A172 (cell line): Measurements from ENCODE around the gene UNC5B. TPM values are rescaled to one million over a fixed set of nuclear protein-coding genes. Genes with fewer than 3 reads are reported as not detected.
"Not testable (repeated sequence)": the region's sequence is repeated elsewhere in the genome, so short reads cannot be mapped to it uniquely, and the experiment has no call there.

Source experiments
- DNase-seq: peaks from one replicate; pipeline ENCODE4 v3.0.0-alpha.2; 2015; ENCODE audit warnings: low spot score
- total RNA-seq: library from RNA; depleted of rRNA; stranded (reverse); fragments of >200 nt; shearing (Covaris generic); gene quantifications from 2 replicates; pipeline ENCODE4 v1.2.3, GENCODE V29; 2014

Gene UNC5B
- total RNA-seq, 1 experiment from 2014 or later = 4.6 TPM

DNA sequence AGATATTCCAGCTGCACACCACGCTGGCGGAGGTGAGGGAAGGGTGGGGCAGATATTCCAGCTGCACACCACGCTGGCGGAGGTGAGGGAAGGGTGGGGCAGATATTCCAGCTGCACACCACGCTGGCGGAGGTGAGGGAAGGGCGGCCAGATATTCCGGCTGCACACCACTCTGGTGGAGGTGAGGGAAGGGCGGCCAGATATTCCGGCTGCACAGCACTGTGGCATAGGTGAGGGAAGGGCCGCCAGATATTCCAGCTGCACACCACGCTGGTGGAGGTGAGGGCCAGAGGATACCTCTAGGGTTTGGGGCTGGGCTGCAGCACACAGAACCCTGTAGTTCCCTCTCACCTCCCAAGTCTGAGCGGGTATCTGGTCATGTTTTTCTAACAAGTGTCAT is 84.4 kb downstream of the UNC5B start:
- DNase-seq = not testable (repeated sequence)

GRCh38 chr10:71297343-71297742 is 85.0 kb downstream of the UNC5B start:
- DNase-seq = no peak

- DNase-seq = no peak
Observed at GRCh38 chr10:71299071-71299785, 86.9 kb downstream of the UNC5B start.

GRCh38 chr10:71300555-71301370 is 88.4 kb downstream of the UNC5B start:
- no peak for DNase-seq

DNA sequence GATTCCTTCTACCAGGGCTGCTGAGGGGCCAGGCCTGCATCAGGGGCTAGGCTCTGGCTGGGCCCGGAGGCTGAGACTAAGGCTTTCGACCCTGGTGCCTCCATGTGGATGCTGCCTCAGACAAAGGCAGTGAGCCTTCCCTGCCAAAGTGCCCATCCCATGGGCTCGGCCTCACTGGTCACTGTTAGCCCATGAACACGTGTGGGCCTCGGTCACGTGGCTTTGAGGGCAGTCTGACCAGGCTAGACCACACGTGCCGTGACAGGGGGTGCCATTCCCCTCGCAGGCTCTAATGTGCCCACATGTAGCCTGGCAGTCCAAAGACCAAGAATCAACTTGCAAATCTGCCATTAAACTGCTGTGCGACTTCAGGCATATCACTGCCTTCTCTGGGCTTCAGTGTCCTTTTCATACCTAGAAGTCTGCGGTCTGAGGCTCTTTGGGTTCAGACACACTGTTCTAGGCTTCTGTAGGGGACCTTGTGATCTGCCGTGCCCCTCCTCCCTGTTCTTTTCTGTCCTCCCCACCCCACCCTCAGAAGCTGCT is 89.1 kb downstream of the UNC5B start:
- DNase-seq = no peak

- DNase-seq = no peak
Observed at GRCh38 chr10:71302451-71302850, 90.1 kb downstream of the UNC5B start.

DNA sequence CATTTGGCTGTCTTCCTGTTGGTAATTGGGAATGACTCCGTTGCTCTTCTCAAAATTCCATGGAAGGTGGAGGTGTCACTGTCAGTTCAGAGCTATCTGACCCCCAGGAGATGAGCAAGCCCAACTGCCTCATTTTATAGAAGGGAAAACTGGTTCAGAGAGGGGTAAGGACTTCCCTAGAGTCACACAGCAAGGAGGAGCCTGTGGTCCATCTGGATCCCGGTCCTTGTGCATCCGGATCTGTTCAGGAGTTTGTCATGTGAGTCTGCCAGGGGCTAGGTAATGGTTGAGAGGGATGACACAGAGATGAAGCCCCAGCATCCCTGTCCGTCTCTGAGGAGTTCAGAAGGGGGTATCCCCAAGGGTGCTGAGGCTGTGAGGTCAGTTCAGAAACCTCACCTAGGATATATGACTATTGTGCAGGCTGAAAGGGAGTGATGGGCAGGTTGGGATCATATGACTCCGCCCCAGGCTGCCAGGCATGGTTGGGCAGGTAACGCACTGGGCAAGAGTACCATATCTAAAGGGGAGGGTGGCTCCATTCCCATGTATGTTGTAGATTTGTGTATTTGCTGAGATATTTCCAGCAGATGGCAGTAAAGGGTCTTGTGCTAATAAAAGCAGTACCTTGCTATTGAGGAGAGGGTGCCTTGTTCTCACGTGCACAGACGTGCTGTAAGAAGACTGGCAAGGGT is 90.7 kb downstream of the UNC5B start:
- DNase-seq = peak; percentile 49

DNA sequence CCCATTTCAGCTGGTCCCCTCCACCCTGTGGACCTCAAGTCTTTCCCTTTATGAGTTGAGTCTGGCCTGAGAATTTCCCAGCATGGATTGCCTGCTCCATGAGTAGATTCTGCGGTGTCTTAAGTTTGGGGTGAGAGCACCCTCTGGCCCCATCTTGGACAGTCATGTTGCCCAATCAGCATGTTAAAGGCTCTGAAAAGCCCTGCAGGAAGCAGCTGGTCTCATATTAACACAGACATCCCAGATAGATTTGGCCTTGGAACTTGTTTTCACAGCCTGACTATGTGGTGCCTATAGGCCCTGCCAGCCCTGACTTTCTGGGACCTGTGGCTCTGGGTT is 91.2 kb downstream of the UNC5B start:
- DNase-seq = no peak

GRCh38 chr10:71304914-71305313 is 92.5 kb downstream of the UNC5B start:
- no peak for DNase-seq

- DNase-seq = no peak
Observed at GRCh38 chr10:71306979-71307378, 94.6 kb downstream of the UNC5B start.

GRCh38 chr10:71307469-71308085 is 95.2 kb downstream of the UNC5B start:
- no peak for DNase-seq

GRCh38 chr10:71308244-71308643 is 95.9 kb downstream of the UNC5B start:
- no peak for DNase-seq

DNA sequence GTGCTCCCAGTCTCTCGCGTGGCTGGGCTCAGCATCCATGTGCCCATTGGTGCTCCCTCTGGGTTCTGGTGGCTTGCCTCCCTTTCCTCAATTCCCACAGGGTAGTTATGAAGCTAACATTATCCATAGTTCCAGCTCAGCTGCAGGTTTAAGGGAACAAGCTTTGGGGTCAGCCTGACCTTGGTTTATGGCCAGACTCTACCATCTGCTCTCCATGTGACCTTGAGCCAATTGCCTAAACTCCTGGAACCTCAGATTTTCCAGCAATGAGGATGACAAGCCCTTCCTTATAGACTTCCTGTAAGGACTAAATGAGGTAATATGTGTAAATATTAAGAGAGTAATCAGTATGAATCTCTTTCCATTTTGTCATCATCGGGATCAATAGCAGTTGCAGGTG is 96.6 kb downstream of the UNC5B start:
- no peak for DNase-seq

DNA sequence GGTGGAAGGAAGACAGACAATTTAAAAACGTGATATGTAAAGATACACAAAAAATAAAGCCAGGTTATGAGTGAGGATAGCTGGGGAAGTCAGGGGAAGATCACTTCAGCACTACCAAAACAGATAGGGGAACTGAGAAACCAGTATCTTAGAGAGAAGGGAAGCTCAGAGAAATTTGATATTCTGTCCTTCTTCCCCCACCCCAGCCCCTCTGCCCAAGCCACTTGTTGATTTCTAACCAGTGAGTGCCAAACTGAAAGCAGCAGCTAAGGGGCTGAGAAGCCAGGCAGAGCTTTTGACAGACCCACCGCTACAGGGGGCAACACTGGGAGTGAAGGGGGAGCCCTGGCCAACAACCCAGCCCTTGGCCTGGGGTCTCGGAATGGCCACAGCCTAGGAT is 97.5 kb downstream of the UNC5B start:
- DNase-seq = no peak

DNA sequence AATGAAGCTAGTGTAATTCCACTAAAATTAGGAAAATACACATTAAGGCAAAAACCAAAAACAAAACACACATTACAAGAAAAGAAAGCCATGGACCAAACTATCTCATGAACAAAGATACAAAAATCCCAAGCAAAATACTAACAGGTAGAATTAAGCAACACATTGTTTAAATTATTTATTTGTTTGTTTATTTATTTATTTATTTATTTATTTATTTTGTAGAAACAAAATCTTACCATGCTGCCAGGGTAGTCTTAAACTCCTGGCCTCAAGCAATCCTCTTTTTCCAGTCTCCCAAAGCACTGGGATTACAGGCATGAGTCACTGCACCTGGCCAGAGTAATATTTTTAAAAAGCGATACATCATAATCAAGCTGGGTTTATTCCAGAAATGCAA is 99.8 kb downstream of the UNC5B start:
- DNase-seq = no peak

DNA sequence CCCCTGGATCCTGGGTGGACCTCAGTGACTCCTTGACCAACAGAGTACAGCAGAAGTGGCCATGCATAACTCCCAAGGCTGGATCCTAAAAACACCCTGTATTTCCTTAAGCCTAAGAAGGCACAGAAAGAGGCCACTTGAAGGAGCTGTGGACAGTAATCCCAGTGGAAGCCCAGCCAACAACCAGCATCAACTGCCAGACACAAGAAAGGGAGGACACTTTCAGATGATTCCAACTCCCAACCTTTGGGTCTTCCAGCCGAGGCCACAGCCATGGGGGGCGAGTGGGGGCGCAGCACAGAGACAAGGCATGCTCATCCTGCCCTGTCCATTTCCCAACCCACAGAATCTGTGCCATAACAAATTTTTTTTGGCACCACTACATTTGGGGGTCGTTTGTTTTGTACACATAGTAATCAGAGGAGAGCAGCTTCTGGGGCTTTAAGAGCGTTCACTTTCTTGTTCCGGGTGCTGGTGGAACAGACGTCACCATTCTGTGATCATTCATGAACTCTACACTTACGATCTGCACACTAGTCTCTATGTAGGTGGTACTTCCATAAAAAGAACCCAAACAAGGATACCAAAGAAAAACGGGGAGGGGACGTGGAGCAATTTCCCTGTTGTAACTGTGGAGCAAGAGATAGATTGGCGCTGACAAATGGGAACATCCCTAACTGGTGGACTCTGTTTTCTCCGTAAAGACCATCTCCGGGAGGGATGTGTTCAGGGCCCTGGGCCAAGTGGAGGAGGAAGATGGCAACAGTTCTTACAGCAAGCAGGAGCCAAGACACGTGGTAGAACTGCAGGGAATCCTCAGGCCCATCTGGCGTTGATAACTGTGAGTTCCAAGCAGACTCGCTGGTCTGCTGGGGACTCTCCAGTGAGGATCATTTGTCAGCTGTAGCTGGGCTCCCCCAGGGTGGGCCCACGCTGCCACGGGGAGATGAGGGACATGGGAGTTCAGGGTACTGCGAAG is 100.7 kb downstream of the UNC5B start:
- DNase-seq = no peak

DNA sequence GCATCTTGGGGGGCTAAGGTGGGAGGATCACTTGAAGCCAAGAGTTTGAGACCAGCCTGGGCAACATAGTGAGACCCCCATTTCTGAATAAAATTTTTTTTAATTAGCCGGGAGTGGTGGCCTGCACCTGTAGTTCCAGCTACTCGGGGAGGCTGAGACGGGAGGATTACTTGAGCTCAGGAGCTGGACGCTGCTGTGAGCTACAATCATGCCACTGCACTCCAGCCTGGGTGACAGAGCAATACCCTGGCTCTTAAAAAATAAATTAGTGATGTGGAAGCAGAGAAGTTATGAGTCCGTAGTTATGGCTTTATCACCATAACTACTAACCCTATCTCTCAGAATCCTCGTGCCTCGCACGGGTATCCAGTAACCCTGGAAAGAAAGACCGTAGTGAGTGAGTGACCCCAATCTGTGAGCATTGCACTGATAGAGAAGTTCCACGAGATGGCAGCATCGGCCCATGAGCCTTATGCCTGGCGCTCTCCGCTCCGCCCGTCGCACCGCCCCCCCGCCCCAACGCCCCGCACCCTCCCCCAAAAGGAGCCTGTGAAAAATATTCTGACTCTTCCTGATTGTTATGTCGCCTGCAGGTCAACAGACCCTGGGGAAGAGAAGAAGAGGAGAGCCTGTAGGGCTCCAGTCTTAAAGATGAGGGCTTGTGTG is 101.8 kb downstream of the UNC5B start:
- DNase-seq = peak; percentile 57

DNA sequence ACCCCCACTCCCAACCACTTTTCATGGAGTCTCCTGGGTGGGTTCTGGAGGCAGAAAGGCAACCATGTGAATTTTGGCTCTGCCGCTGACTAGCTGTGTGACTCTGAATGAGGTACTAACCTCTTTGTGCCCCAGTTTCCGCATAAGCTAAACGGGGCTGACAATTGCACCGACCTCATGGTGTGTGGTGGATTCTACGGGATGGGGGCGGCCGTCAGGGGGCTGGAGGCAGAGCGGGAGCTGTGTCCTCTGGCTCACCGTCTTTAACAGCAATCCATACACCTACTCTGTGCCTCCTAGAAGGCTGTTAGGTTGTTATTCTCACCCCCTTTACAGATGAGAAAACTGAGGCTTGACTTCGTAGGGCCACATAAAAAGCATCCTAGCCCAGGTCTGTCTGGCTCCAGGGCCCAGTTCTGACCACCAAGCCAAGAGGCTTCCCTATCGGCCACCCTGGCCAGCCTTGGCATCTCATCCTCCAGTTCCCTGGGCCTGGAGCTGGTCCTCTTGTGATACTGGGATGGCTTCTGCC is 102.4 kb downstream of the UNC5B start:
- no peak for DNase-seq

DNA sequence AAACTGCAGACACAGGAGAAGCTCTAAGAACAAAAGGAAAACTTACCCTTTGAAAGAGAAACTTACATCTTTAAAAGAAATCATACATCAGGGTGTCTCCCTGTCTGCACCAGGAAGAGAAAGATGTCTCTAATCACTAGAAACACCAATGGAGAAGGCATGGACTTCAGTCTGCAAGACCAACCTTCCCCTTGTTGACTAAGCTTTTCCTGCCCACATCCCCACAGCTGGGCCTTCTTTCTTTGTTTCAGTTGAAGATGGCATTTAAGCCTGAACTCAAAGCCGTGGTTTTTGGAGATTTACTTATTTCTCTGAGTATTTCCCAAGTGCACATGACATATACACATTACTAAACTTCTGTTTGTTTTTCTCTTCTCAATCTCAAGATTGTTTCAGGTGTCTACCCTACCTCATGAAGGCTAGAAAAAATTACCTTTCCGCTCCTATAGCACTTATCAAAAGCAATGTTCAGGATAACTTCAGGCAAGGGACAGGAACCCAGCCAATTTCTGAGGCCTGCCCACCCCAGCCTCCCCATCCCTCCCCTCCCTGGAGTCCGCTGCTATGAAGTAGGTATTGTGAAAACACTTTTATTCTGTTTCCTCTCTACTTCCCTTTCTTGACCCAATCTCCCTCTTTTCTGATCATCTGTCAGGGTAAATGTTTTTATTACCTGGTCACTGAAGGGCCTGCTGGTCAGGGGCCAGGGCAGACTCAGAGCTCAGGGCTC is 103.9 kb downstream of the UNC5B start:
- no peak for DNase-seq
